H1 (cell line): Measurements from ENCODE around the gene RAB5B. TPM values are rescaled to one million over a fixed set of nuclear protein-coding genes. Genes with fewer than 3 reads are reported as not detected.

Experiments
- CTCF ChIA-PET: fragments of 300-600 bp; sonication (Branson Sonifier 250); formaldehyde crosslinking; loops from one replicate; lab custom pipeline; 2021; ENCODE audit not compliant: partially characterized antibody; lab: Charles Lee
- POLR2A ChIA-PET: fragments of 300-600 bp; sonication (Branson Sonifier 250); formaldehyde crosslinking; loops from one replicate; lab custom pipeline; 2021; ENCODE audit warnings: inconsistent platforms; ENCODE audit not compliant: partially characterized antibody; lab: Charles Lee
- DNase-seq, 2 experiments: peaks; one replicate each; pipeline versions ENCODE4 v3.0.0 to v3.0.0-alpha.2; 2010 to 2022; ENCODE audit warnings: low spot score in 2 of 2, low read depth in 1 of 2, mixed read lengths in 1 of 2
- FAIRE-seq: peaks from 2 replicates; lab custom pipeline; 2011; peaks lifted over from hg19 to GRCh38; lab: Jason Lieb, UNC
- H2AFZ ChIP-seq: 2 replicates; pipeline ENCODE4 v1.8.1; 2012; ENCODE audit warnings: low read length, inconsistent platforms
- H2AK5ac ChIP-seq: 2 replicates; pipeline ENCODE4 v1.6.1; 2013; ENCODE audit warnings: low read depth, low read length
- H2BK120ac ChIP-seq: replicated peaks from 2 replicates; pipeline ENCODE3; 2013; ENCODE audit warnings: low read depth, low read length, inconsistent platforms
- H2BK12ac ChIP-seq: 2 replicates; pipeline ENCODE4 v1.6.1; 2013; ENCODE audit warnings: low read depth, low read length
- H2BK15ac ChIP-seq: 2 replicates; pipeline ENCODE4 v1.6.1; 2013; ENCODE audit warnings: low read length
- H2BK20ac ChIP-seq: 2 replicates; pipeline ENCODE4 v1.6.1; 2013; ENCODE audit warnings: low read length
- H2BK5ac ChIP-seq: 2 replicates; pipeline ENCODE4 v1.6.1; 2013; ENCODE audit warnings: low read depth, low read length
- H3K14ac ChIP-seq: 2 replicates; pipeline ENCODE4 v1.6.1; 2013; ENCODE audit warnings: inconsistent platforms; ENCODE audit not compliant: insufficient read length
- H3K18ac ChIP-seq: 2 replicates; pipeline ENCODE4 v1.6.1; 2013; ENCODE audit warnings: low read length; ENCODE audit errors: extremely low read depth
- H3K23ac ChIP-seq: 2 replicates; pipeline ENCODE4 v1.6.1; 2013; ENCODE audit warnings: inconsistent platforms; ENCODE audit not compliant: insufficient read length
- H3K23me2 ChIP-seq: 2 replicates; pipeline ENCODE4 v1.6.1; 2013; ENCODE audit warnings: low read depth, low read length
- H3K27ac ChIP-seq: 2 replicates; pipeline ENCODE4 v1.6.1; 2011; ENCODE audit warnings: low read depth, low read length, inconsistent platforms
- H3K27me3 ChIP-seq, 4 experiments: replicated peaks in 1 of 4; 1 replicate in 1 of 4; 2 replicates in 3 of 4; pipeline versions ENCODE4 v1.6.1 to v1.8.1; 2011 to 2013; ENCODE audit warnings: low read length in 3 of 4, mild to moderate bottlenecking in 3 of 4, inconsistent platforms in 2 of 4, mixed read lengths in 2 of 4, moderate library complexity in 1 of 4; ENCODE audit not compliant: control insufficient read depth in 3 of 4, insufficient read depth in 3 of 4; ENCODE audit errors: extremely low read depth in 1 of 4
- H3K36me3 ChIP-seq, 4 experiments: 2 replicates each; pipeline versions ENCODE4 v1.6.1 to v1.8.1; 2011 to 2013; ENCODE audit warnings: mild to moderate bottlenecking in 4 of 4, low read length in 3 of 4, moderate library complexity in 2 of 4, control low read depth in 1 of 4, inconsistent platforms in 1 of 4; ENCODE audit not compliant: insufficient read depth in 4 of 4, control insufficient read depth in 2 of 4
- H3K4ac ChIP-seq: replicated peaks from 2 replicates; pipeline ENCODE3; 2013; ENCODE audit warnings: low read length, low read depth, mixed read lengths, inconsistent platforms; ENCODE audit not compliant: insufficient read length
- H3K4me1 ChIP-seq, 4 experiments: replicated peaks in 1 of 4; 1 replicate in 1 of 4; 2 replicates in 3 of 4; pipeline versions ENCODE4 v1.6.1 to v1.8.1; 2011 to 2013; ENCODE audit warnings: low read length in 3 of 4, inconsistent platforms in 2 of 4, mixed read lengths in 1 of 4; ENCODE audit not compliant: insufficient read depth in 4 of 4, control insufficient read depth in 3 of 4
- H3K4me2 ChIP-seq, 2 experiments: 2 replicates each; pipeline versions ENCODE4 v1.6.1 to v1.8.1; 2011 to 2013; ENCODE audit warnings: low read depth in 2 of 2, low read length in 2 of 2, control low read depth in 1 of 2, inconsistent platforms in 1 of 2, mild to moderate bottlenecking in 1 of 2; ENCODE audit not compliant: insufficient read depth in 1 of 2
- H3K4me3 ChIP-seq, 4 experiments: fragments of 200-600, 300-600 bp in 1 of 4; sonication (generic), shearing (Covaris generic), sonication (Bioruptor Twin) in 1 of 4; 2 replicates each; pipeline versions ENCODE4 v1.5.1 to v1.8.1; 2011 to 2016; ENCODE audit warnings: low read length in 4 of 4, low read depth in 3 of 4, control low read depth in 2 of 4, inconsistent platforms in 2 of 4, mild to moderate bottlenecking in 2 of 4, mixed read lengths in 1 of 4, moderate library complexity in 1 of 4; ENCODE audit not compliant: insufficient read depth in 2 of 4; ENCODE audit errors: extremely low read depth in 1 of 4
- H3K56ac ChIP-seq: replicated peaks from 2 replicates; pipeline ENCODE3; 2013; ENCODE audit warnings: low read depth, mild to moderate bottlenecking, mixed read lengths, low read length, inconsistent platforms; ENCODE audit not compliant: insufficient read length
- H3K79me1 ChIP-seq: 2 replicates; pipeline ENCODE4 v1.6.1; 2013; ENCODE audit warnings: low read depth, low read length, control low read depth
- H3K79me2 ChIP-seq, 2 experiments: 2 replicates each; pipeline versions ENCODE4 v1.6.1 to v1.8.1; 2012 to 2013; ENCODE audit warnings: low read length in 2 of 2, mild to moderate bottlenecking in 2 of 2, inconsistent platforms in 1 of 2; ENCODE audit not compliant: insufficient read depth in 2 of 2, control insufficient read depth in 1 of 2
- H3K9ac ChIP-seq, 4 experiments: replicated peaks in 1 of 4; 1 replicate in 1 of 4; 2 replicates in 3 of 4; pipeline versions ENCODE4 v1.6.1 to v1.8.1; 2011 to 2013; ENCODE audit warnings: low read depth in 3 of 4, low read length in 3 of 4, control low read depth in 2 of 4, mild to moderate bottlenecking in 2 of 4, moderate library complexity in 2 of 4, inconsistent platforms in 1 of 4; ENCODE audit errors: extremely low read depth in 1 of 4
- H3K9me3 ChIP-seq, 2 experiments: 2 replicates each; pipeline versions ENCODE4 v1.6.1 to v1.8.1; 2012 to 2013; ENCODE audit warnings: mild to moderate bottlenecking in 2 of 2, moderate library complexity in 2 of 2, control low read depth in 1 of 2, inconsistent platforms in 1 of 2, low read depth in 1 of 2, low read length in 1 of 2, mixed read lengths in 1 of 2; ENCODE audit not compliant: insufficient read depth in 2 of 2
- H4K20me1 ChIP-seq, 2 experiments: replicated peaks in 1 of 2; 2 replicates each; pipeline versions ENCODE3 to v1.8.1; 2011 to 2013; ENCODE audit warnings: inconsistent platforms in 2 of 2, low read length in 2 of 2, mild to moderate bottlenecking in 1 of 2; ENCODE audit not compliant: insufficient read depth in 2 of 2, control insufficient read depth in 1 of 2
- H4K5ac ChIP-seq: 2 replicates; pipeline ENCODE4 v1.6.1; 2013; ENCODE audit warnings: low read length, low read depth, mixed read lengths, inconsistent platforms; ENCODE audit not compliant: insufficient read length
- H4K8ac ChIP-seq: 2 replicates; pipeline ENCODE4 v1.8.0; 2013; ENCODE audit warnings: mild to moderate bottlenecking, moderate library complexity, low read length, inconsistent platforms; ENCODE audit not compliant: insufficient read depth; ENCODE audit errors: extremely low read depth
- H4K91ac ChIP-seq: replicated peaks from 2 replicates; pipeline ENCODE3; 2013; ENCODE audit warnings: low read length, mixed read lengths, inconsistent platforms; ENCODE audit not compliant: insufficient read length
- ASH2L ChIP-seq: fragments of 200-600, 300-600 bp; sonication (generic); IDR thresholded peaks from one replicate; pipeline ENCODE4 v1.7.1; 2017; ENCODE audit warnings: low read length
- CBX5 ChIP-seq: fragments of 300-800, 300-1000 bp; sonication (generic); IDR thresholded peaks from 2 replicates; pipeline ENCODE4 v1.7.1; 2016; ENCODE audit warnings: antibody characterized with exemption, low read length, low read depth
- KDM1A ChIP-seq: fragments of 200-600, 300-600 bp; sonication (generic); IDR thresholded peaks from 2 replicates; pipeline ENCODE4 v1.7.1; 2016; ENCODE audit warnings: mild to moderate bottlenecking, low read length, borderline replicate concordance
- MAX ChIP-seq: IDR thresholded peaks from 2 replicates; pipeline ENCODE4 v1.6.1; 2012; ENCODE audit warnings: inconsistent platforms
- PHF8 ChIP-seq: fragments of 200-600 bp; sonication (generic); conservative IDR thresholded peaks from 2 replicates; pipeline ENCODE4 v1.7.1; 2012; ENCODE audit warnings: low read depth, mild to moderate bottlenecking, inconsistent platforms, low read length, moderate library complexity
- RFX5 ChIP-seq: IDR thresholded peaks from 2 replicates; pipeline ENCODE4 v1.6.1; 2011; ENCODE audit warnings: low read depth, low read length, improper control_type of control experiment, borderline replicate concordance
- SIN3A ChIP-seq, 2 experiments: IDR thresholded peaks in 1 of 2; conservative IDR thresholded peaks in 1 of 2; 2 replicates each; pipeline ENCODE4 v1.6.1; 2011 to 2012; ENCODE audit warnings: low read length in 2 of 2, improper control_type of control experiment in 1 of 2, low read depth in 1 of 2, mild to moderate bottlenecking in 1 of 2
- SP2 ChIP-seq: IDR thresholded peaks from 2 replicates; pipeline ENCODE4 v1.6.1; 2012; ENCODE audit warnings: mild to moderate bottlenecking, low read length, inconsistent platforms
- SRF ChIP-seq: IDR thresholded peaks from 2 replicates; pipeline ENCODE4 v1.6.1; 2011; ENCODE audit warnings: mild to moderate bottlenecking, low read depth, low read length, moderate library complexity
- ZNF274 ChIP-seq: IDR thresholded peaks from 2 replicates; pipeline ENCODE4 v1.7.0; 2012; ENCODE audit warnings: low read length, borderline replicate concordance; ENCODE audit errors: extremely low read depth
- WGBS, 2 experiments: shearing (Covaris generic) in 1 of 2; methylation state at CpG; one replicate each; pipeline versions ENCODE4 v1.1.6 to v1.1.7; 2013 to 2015; ENCODE audit warnings: low lambda C conversion rate in 2 of 2, mixed read lengths in 2 of 2, inconsistent platforms in 1 of 2, low coverage in 1 of 2, missing lambda C conversion rate in 1 of 2; ENCODE audit not compliant: insufficient replicate concordance in 2 of 2, insufficient coverage in 1 of 2, insufficient read length in 1 of 2; ENCODE audit errors: extremely low coverage in 1 of 2, missing lambda C conversion rate in 1 of 2; 5-methylcytosine and 5-hydroxymethylcytosine counted together
- polyA plus RNA-seq, 7 experiments: library from polyadenylated mRNA; depleted of rRNA in 3 of 7; stranded (reverse) in 5 of 7; unstranded in 2 of 7; fragments of >200 nt in 5 of 7; fragments of 200-250 nt in 2 of 7; gene quantifications; 1 replicate in 5 of 7; 2 replicates in 1 of 7; 4 replicates in 1 of 7; pipeline versions ENCODE4 v1.2.1 to v1.2.3, GENCODE V29; 2011 to 2013; ENCODE audit warnings: missing spikeins in 2 of 7, mixed read lengths in 2 of 7
- total RNA-seq: library from RNA; stranded (reverse); fragmentation: NEBNext Ultra II Directional; extraction: Animal tissue kit (Norgen Biotek cat#: 25700); gene quantifications from 2 replicates; pipeline ENCODE4 v1.2.1, GENCODE V29; 2021

The RAB5B gene
- total and polyA plus RNA-seq, 2 of the 8 experiments (the other 6 are each of a cell fraction or from before 2014, with no cell fraction given): 56.7 to 62.4 TPM

- 5% methylated on average over 49 of the region's 49 CpGs; no CpG with 5 or more reads in 1 of the 2 experiments for WGBS, 2 experiments
- peaks cover 0 to 5% (median 1%) of the 10 kb centered on the region in 4 experiments; a peak in 2 of 8 replicates for H3K36me3 ChIP-seq
- H3K27ac ChIP-seq: peak within 1 kb of the TSS; percentile 84
- peak within 1 kb of the TSS; percentile 88 to 90 for H3K4me2 ChIP-seq
- ChIA-PET POLR2A (interaction anchor here (0.6 to 4.5 kb wide), 29 partner anchors 9 to 1653 kb away, joined by 3 to 53 read pairs (median 5); partner anchors contain the start of genes CD63, DNAJC14, IKZF4 and MMP19), CTCF (interaction anchor here (0.6 to 7.8 kb wide), 11 partner anchors 7 to 190 kb away, joined by 3 to 71 read pairs (median 5); partner anchors contain the start of gene DNAJC14)
- FAIRE-seq: no peak
- no peaks in the 10 kb centered on the region for H3K9me3 ChIP-seq
- H4K8ac ChIP-seq: peak within 1 kb of the TSS; percentile 91
- H3K4me3 ChIP-seq: peak within 1 kb of the TSS; percentile 90 to 100 (median 94)
- peaks cover 8 to 25% (median 14%) of the 10 kb centered on the region in 4 experiments; a peak in 6 of 7 replicates for H3K4me1 ChIP-seq
- H2BK5ac ChIP-seq: peak within 1 kb of the TSS; percentile 99
- no peak within 1 kb of the TSS for H3K23ac ChIP-seq
- H2BK20ac ChIP-seq: 0 out of 2 replicates have a peak within 1 kb of the TSS, but pooled peaks have one; percentile 3
- peak within 1 kb of the TSS; percentile 71 for H2AFZ ChIP-seq
- peak; percentile 74 to 79 for DNase-seq
- peaks cover 18% of the 10 kb centered on the region for H3K23me2 ChIP-seq
- H2BK12ac ChIP-seq: peak within 1 kb of the TSS; percentile 89
- H3K9ac ChIP-seq: peak within 1 kb of the TSS; percentile 82 to 94 (median 88)
- peaks cover 0 to 15% (median 8%) of the 10 kb centered on the region in 4 experiments; a peak in 6 of 7 replicates for H3K27me3 ChIP-seq
- H2AK5ac ChIP-seq: peak within 1 kb of the TSS; percentile 87
- peak within 1 kb of the TSS; percentile 86 for H4K5ac ChIP-seq
- peak within 1 kb of the TSS; percentile 73 for H3K56ac ChIP-seq
- peak within 1 kb of the TSS; percentile 90 for H4K91ac ChIP-seq
- peaks cover 2 to 3% of the 10 kb centered on the region in 2 experiments for H4K20me1 ChIP-seq
- peak within 1 kb of the TSS; percentile 91 for H3K18ac ChIP-seq
- peaks cover 3% of the 10 kb centered on the region; the same call in 1 of the 2 replicates for H3K79me1 ChIP-seq
- peak within 1 kb of the TSS; percentile 82 for H2BK15ac ChIP-seq
- H3K79me2 ChIP-seq: peaks cover 12 to 36% of the 10 kb centered on the region in 2 experiments
- H3K14ac ChIP-seq: no peak within 1 kb of the TSS
- H3K4ac ChIP-seq: peak within 1 kb of the TSS; percentile 98
- peak within 1 kb of the TSS; percentile 30 for H2BK120ac ChIP-seq
- TF ChIP-seq PHF8 (peak; percentile 66; the same call in 1 of the 2 replicates), SP2 (no peak), ZNF274 (no peak), RFX5 (no peak), SRF (no peak), CBX5 (no peak), SIN3A (conservative IDR thresholded peaks at IDR 0.05 in 1 of 2, IDR thresholded peaks at IDR 0.05 in 1 of 2; ENCODE audit: low read depth in 1 of 2, low read length in 2 of 2) (peak in 1 of 2 experiments; percentile 75; a peak in 2 of 4 replicates), MAX (no peak), ASH2L (peak; percentile 58), KDM1A (no peak)
These were observed 46.0 kb upstream of the RAB5B start, which contains the start of gene PYM1 for GRCh38 chr12:55927588-55928502. TSS of gene PYM1 (minus strand) at chr12:55927894. CDS start at chr12:55927761, 133 bp downstream.
